H1 (cell line): ENCODE results near the gene FAM83B. TPM values are rescaled to one million over a fixed set of nuclear protein-coding genes. Genes with fewer than 3 reads are reported as not detected.

Source experiments
- NRF1 ChIP-seq: IDR thresholded peaks from 2 replicates; pipeline ENCODE4 v1.6.1; 2011; ENCODE audit warnings: mild to moderate bottlenecking, low read depth, low read length, improper control_type of control experiment
- polyA plus RNA-seq, 7 experiments: library from polyadenylated mRNA; depleted of rRNA in 3 of 7; stranded (reverse) in 5 of 7; unstranded in 2 of 7; fragments of >200 nt in 5 of 7; fragments of 200-250 nt in 2 of 7; gene quantifications; 1 replicate in 5 of 7; 2 replicates in 1 of 7; 4 replicates in 1 of 7; pipeline versions ENCODE4 v1.2.1 to v1.2.3, GENCODE V29; 2011 to 2013; ENCODE audit warnings: missing spikeins in 2 of 7, mixed read lengths in 2 of 7
- total RNA-seq: library from RNA; stranded (reverse); fragmentation: NEBNext Ultra II Directional; extraction: Animal tissue kit (Norgen Biotek cat#: 25700); gene quantifications from 2 replicates; pipeline ENCODE4 v1.2.1, GENCODE V29; 2021

The FAM83B gene
- total and polyA plus RNA-seq, 2 of the 8 experiments (the other 6 are each of a cell fraction or from before 2014, with no cell fraction given) = 0.71 to 5.7 TPM

DNA sequence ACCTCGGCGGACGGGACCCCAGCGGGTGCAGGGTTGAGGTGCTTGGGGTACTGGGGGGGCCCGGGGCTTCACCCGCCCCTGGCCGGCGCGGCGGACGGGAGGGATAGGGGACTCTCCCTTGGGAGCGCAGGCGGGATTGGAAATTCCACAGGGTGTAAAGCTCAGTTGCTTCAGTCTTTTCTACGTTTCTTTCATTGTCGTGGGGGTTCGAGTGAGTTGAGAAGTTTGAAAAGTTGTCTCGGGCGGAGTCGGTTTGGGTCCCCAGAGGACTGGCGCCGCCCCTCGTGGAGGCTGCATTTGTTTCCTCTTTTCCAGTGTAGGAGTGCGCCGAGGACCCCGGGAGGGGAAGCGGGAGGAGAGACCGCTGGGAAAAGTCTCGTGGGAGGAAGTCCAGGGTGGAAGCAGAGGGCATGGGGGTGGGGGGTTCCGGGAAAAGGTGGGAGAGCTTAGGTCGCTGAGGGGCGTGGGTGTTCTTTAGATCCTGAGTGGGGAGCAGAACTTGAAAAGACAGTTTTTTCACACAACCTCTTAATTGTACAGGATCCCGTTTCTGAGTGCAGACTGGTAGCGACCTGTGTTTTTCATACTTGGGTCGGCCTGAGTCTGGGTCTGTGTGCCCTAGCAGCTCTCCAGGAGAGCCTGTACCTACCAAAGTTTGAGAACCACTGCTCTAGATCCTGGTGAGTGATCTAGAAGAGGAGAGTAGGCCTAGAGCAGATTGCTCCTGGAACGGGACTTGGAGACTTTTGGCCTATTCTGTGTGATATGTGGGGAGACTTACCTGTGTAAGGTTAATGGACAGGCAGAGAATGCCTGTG is 495 bp downstream of the FAM83B start (continued):
- no peak for TF ChIP-seq NRF1
